GM23248 (cell line): ENCODE data around the gene PCDH12. TPM values are rescaled to one million over a fixed set of nuclear protein-coding genes. Genes with fewer than 3 reads are reported as not detected.

ENCODE experiments used
- DNase-seq: peaks from one replicate; pipeline ENCODE4 v3.0.0-alpha.2; 2015
- H2AFZ ChIP-seq: fragments of 200-600 bp; sonication (generic); 2 replicates; pipeline ENCODE4 v1.6.1; 2016; ENCODE audit warnings: antibody characterized with exemption
- H3F3A ChIP-seq: fragments of 200-600 bp; sonication (generic); 2 replicates; pipeline ENCODE4 v1.6.1; 2016; ENCODE audit warnings: mild to moderate bottlenecking, antibody characterized with exemption, mixed run types; ENCODE audit not compliant: insufficient read depth
- H3K27ac ChIP-seq: fragments of 200-600 bp; sonication (generic); 2 replicates; pipeline ENCODE4 v1.5.1; 2016; ENCODE audit warnings: mild to moderate bottlenecking
- H3K27me3 ChIP-seq: fragments of 200-600 bp; sonication (generic); replicated peaks from 2 replicates; pipeline ENCODE4 v1.6.1; 2016; ENCODE audit warnings: mild to moderate bottlenecking; ENCODE audit not compliant: insufficient read depth
- H3K36me3 ChIP-seq: fragments of 200-600 bp; sonication (generic); 2 replicates; pipeline ENCODE4 v1.6.1; 2016; ENCODE audit warnings: low read depth, mild to moderate bottlenecking
- H3K4me1 ChIP-seq: fragments of 200-600 bp; sonication (generic); 2 replicates; pipeline ENCODE4 v1.6.1; 2016; ENCODE audit warnings: mild to moderate bottlenecking; ENCODE audit not compliant: insufficient read depth
- H3K4me2 ChIP-seq: fragments of 200-600 bp; sonication (generic); one replicate; pipeline ENCODE4 v1.6.1; 2016; ENCODE audit warnings: mild to moderate bottlenecking; ENCODE audit not compliant: unreplicated experiment
- H3K4me3 ChIP-seq: fragments of 200-600 bp; sonication (generic); 2 replicates; pipeline ENCODE4 v1.5.1; 2016; ENCODE audit warnings: mild to moderate bottlenecking
- H3K79me2 ChIP-seq: fragments of 200-600 bp; sonication (generic); 2 replicates; pipeline ENCODE4 v1.6.1; 2016; ENCODE audit warnings: mild to moderate bottlenecking; ENCODE audit not compliant: insufficient read depth
- H3K9ac ChIP-seq: fragments of 200-600 bp; sonication (generic); 2 replicates; pipeline ENCODE4 v1.6.1; 2016; ENCODE audit warnings: mild to moderate bottlenecking
- H3K9me2 ChIP-seq: fragments of 200-600 bp; sonication (generic); 2 replicates; pipeline ENCODE4 v1.6.1; 2016; ENCODE audit warnings: mixed run types, mild to moderate bottlenecking, moderate library complexity; ENCODE audit not compliant: insufficient read depth
- H3K9me3 ChIP-seq: fragments of 200-600 bp; sonication (generic); one replicate; pipeline ENCODE4 v1.6.1; 2017; ENCODE audit warnings: low read depth
- H4K20me1 ChIP-seq: fragments of 200-600 bp; sonication (generic); 2 replicates; pipeline ENCODE4 v1.6.0; 2016; ENCODE audit not compliant: insufficient read depth
- EZH2 ChIP-seq: fragments of 200-600 bp; sonication (generic); IDR thresholded peaks from 2 replicates; pipeline ENCODE4 v1.6.1; 2018; ENCODE audit warnings: antibody characterized with exemption, mild to moderate bottlenecking; ENCODE audit not compliant: insufficient read depth, poor library complexity, severe bottlenecking
- EZH2phosphoT487 ChIP-seq: fragments of 200-600 bp; sonication (generic); IDR thresholded peaks from 2 replicates; pipeline ENCODE4 v1.6.1; 2018; ENCODE audit warnings: antibody characterized with exemption, moderate library complexity, mild to moderate bottlenecking, low read depth; ENCODE audit not compliant: insufficient read depth
- WGBS, 2 experiments: methylation state at CpG; one replicate each; pipeline ENCODE4 v1.1.6; 2015 to 2017; ENCODE audit warnings: low lambda C conversion rate in 2 of 2, low coverage in 1 of 2; ENCODE audit errors: missing lambda C conversion rate in 2 of 2; 5-methylcytosine and 5-hydroxymethylcytosine counted together
- in situ Hi-C: fragments of 300-500 bp; cut with MboI; formaldehyde crosslinking; loops from 2 replicates; pipeline ENCODE4 v1.15.0; 2020
- polyA plus RNA-seq: library from polyadenylated mRNA; unstranded; fragments of >200 nt; fragmentation: Nextera tagmentation; extraction: Ambion mirVana; gene quantifications from 2 replicates; pipeline ENCODE4 v1.2.1, GENCODE V29; 2016
- total RNA-seq: library from RNA; depleted of rRNA; stranded (reverse); fragments of >200 nt; shearing (Covaris generic); gene quantifications from 2 replicates; pipeline ENCODE4 v1.2.3, GENCODE V29; 2014

PCDH12 gene
- total and polyA plus RNA-seq, 2 experiments from 2014 or later, result 0.36 TPM; not detected in 1

DNA sequence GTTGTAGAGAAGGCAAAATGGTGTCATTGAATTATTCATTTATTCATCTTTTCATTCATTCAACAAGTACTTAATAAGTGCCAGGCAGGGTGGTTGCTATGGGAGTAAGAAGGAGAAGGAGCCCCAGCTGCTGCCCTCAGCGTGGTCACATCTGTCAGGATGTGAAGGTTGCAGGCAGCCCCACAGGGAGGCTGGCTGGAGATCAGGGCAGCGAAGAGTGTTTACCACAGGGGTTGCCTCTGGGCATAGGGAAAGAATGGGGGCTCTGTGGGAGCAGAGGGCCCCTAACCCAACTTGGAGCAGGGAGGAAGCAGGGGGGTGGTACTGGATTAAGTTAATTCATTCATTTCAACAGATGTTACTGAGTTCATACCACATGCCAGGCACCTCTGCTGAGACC lies 6.0 kb downstream of the PCDH12 start:
- no peaks in the 10 kb centered on the region for H3F3A ChIP-seq
- no peak overlapping the region for H2AFZ ChIP-seq
- DNase-seq, result no peak
- H3K9ac ChIP-seq, result no peak overlapping the region
- no peaks in the 10 kb centered on the region for H3K4me1 ChIP-seq
- 85 to 88% methylated on average over 2 of the region's 2 CpGs for WGBS, 2 experiments
- no peaks in the 10 kb centered on the region for H3K9me3 ChIP-seq
- H4K20me1 ChIP-seq, result no peaks in the 10 kb centered on the region
- no peak overlapping the region for H3K4me2 ChIP-seq
- no peaks in the 10 kb centered on the region for H3K79me2 ChIP-seq
- in situ Hi-C loops, result no loop called here
- no peak overlapping the region for H3K27ac ChIP-seq
- H3K27me3 ChIP-seq, result no peaks in the 10 kb centered on the region
- no peaks in the 10 kb centered on the region for H3K36me3 ChIP-seq
- no peak for TF ChIP-seq EZH2phosphoT487
- no peak for TF ChIP-seq EZH2
- H3K4me3 ChIP-seq, result no peak overlapping the region
- H3K9me2 ChIP-seq, result no peaks in the 10 kb centered on the region

- in situ Hi-C loops, result no loop called here
These were observed 6.6 kb downstream of the PCDH12 start for GRCh38 chr5:141951332-141951781.

GRCh38 chr5:141950207-141951005 lies 7.6 kb downstream of the PCDH12 start:
- Histone ChIP-seq H4K20me1 (no peaks in the 10 kb centered on the region), H3K4me2 (no peak overlapping the region), H3K4me3 (no peak overlapping the region), H3K27ac (no peak overlapping the region), H3K36me3 (no peaks in the 10 kb centered on the region), H3F3A (no peaks in the 10 kb centered on the region), H3K27me3 (no peaks in the 10 kb centered on the region), H3K9me3 (no peaks in the 10 kb centered on the region), H3K9me2 (no peaks in the 10 kb centered on the region), H3K79me2 (no peaks in the 10 kb centered on the region), H3K4me1 (no peaks in the 10 kb centered on the region), H3K9ac (no peak overlapping the region), H2AFZ (no peak overlapping the region)
- no peak for DNase-seq
- WGBS, 2 experiments, result 78 to 90% methylated on average over 3 of the region's 3 CpGs
- in situ Hi-C loops, result no loop called here
- TF ChIP-seq EZH2 (no peak), EZH2phosphoT487 (no peak)

More at GRCh38 chr5:141951332-141951781, 6.6 kb downstream of the PCDH12 start:
- H3K36me3 ChIP-seq, result no peaks in the 10 kb centered on the region
- no peak overlapping the region for H3K27ac ChIP-seq
- no peaks in the 10 kb centered on the region for H3K4me1 ChIP-seq
- H3K79me2 ChIP-seq, result no peaks in the 10 kb centered on the region
- H3K4me2 ChIP-seq, result no peak overlapping the region
- no peaks in the 10 kb centered on the region for H3K9me3 ChIP-seq
- H3K4me3 ChIP-seq, result no peak overlapping the region
- 68 to 73% methylated on average over 9 of the region's 9 CpGs for WGBS, 2 experiments
- no peak overlapping the region for H3K9ac ChIP-seq
- no peaks in the 10 kb centered on the region for H4K20me1 ChIP-seq
- H3K27me3 ChIP-seq, result no peaks in the 10 kb centered on the region
- no peak overlapping the region for H2AFZ ChIP-seq
- DNase-seq, result no peak
- TF ChIP-seq EZH2phosphoT487, result no peak
- TF ChIP-seq EZH2, result no peak
- no peaks in the 10 kb centered on the region for H3F3A ChIP-seq
- H3K9me2 ChIP-seq, result no peaks in the 10 kb centered on the region

- H3K9ac ChIP-seq, result no peak overlapping the region
- H3K4me2 ChIP-seq, result no peak overlapping the region
- no peaks in the 10 kb centered on the region for H3K36me3 ChIP-seq
- TF ChIP-seq EZH2 (no peak), EZH2phosphoT487 (no peak)
- in situ Hi-C loops, result no loop called here
- DNase-seq, result no peak
- H3K27me3 ChIP-seq, result no peaks in the 10 kb centered on the region
- H4K20me1 ChIP-seq, result no peaks in the 10 kb centered on the region
- no peak overlapping the region for H2AFZ ChIP-seq
- no peaks in the 10 kb centered on the region for H3K9me2 ChIP-seq
- no peaks in the 10 kb centered on the region for H3K9me3 ChIP-seq
- H3K4me1 ChIP-seq, result no peaks in the 10 kb centered on the region
- no peak overlapping the region for H3K4me3 ChIP-seq
- H3K79me2 ChIP-seq, result no peaks in the 10 kb centered on the region
- no peaks in the 10 kb centered on the region for H3F3A ChIP-seq
- 68 to 79% methylated on average over 2 of the region's 2 CpGs for WGBS, 2 experiments
- no peak overlapping the region for H3K27ac ChIP-seq
These were observed 8.5 kb downstream of the PCDH12 start for GRCh38 chr5:141949511-141949910.
